Left ventricle myocardium superior (tissue), 1 donor: Measurements from ENCODE around the gene HSD17B8. TPM values are rescaled to one million over a fixed set of nuclear protein-coding genes. Genes with fewer than 3 reads are reported as not detected.

ENCODE experiments used
- ATAC-seq: fragments of 200-7000 bp; cut with Tn5 transposase; one replicate; pipeline ENCODE4 v1.9.1; 2020; ENCODE audit warnings: mild to moderate bottlenecking, moderate library complexity
- DNase-seq: peaks from one replicate; pipeline ENCODE4 v3.0.0-alpha.2; 2020
- intact Hi-C: fragments of 100-400 bp; cut with micrococcal nuclease; formaldehyde crosslinking; loops from one replicate; pipeline ENCODE4 v1.11.0; 2022
- long read RNA-seq: library from polyadenylated mRNA; unstranded; transcript quantifications from one replicate; pipeline ENCODE4 v2.0.0, GENCODE V29; 2021
- total RNA-seq: library from RNA; stranded (reverse); fragmentation: NEBNext Ultra II Directional; extraction: Animal tissue kit (Norgen Biotek cat#: 25700); gene quantifications from one replicate; pipeline ENCODE4 v1.2.1, GENCODE V29; 2021
- donor health status: DM: no; HTN: yes; CAD: no; lungs with severe emphysema.

The HSD17B8 gene
- total RNA-seq: 24.8 TPM
- long read RNA-seq, transcript HSD17B8-203 (9 exons, 990 nt): major isoform, 30 of 34 reads
- long read RNA-seq, partial matches to known transcripts: 3 of 34 reads
- long read RNA-seq, other reads (novel, unspliced or antisense): 1 of 34 reads

- intact Hi-C loops: no loop called here
- peak; percentile 70 for ATAC-seq
- peak; percentile 97 for DNase-seq
Observed at GRCh38 chr6:33204415-33205190, at the start of gene HSD17B8. Gene HSD17B8, plus strand, starts transcription at chr6:33204655. Its CDS starts 14 bp downstream, at chr6:33204669.

GRCh38 chr6:33156561-33156960 lies 47.9 kb upstream of the HSD17B8 start:
- no peak for DNase-seq
- ATAC-seq: no peak
- intact Hi-C loops: no loop called here

- intact Hi-C loops: no loop called here
Observed at GRCh38 chr6:33156964-33157363, 47.5 kb upstream of the HSD17B8 start.

GRCh38 chr6:33160096-33160495 lies 44.4 kb upstream of the HSD17B8 start:
- DNase-seq: no peak
- intact Hi-C loops: loop anchor here (5.0 kb wide), 1 partner anchor 87 kb away; no protein-coding TSS in a partner anchor
- no peak for ATAC-seq

More at GRCh38 chr6:33156964-33157363, 47.5 kb upstream of the HSD17B8 start:
- no peak for DNase-seq
- no peak for ATAC-seq

- ATAC-seq: peak; percentile 52
- peak; percentile 47 for DNase-seq
- intact Hi-C loops: loop anchor here (5.0 kb wide), 1 partner anchor 86 kb away; no protein-coding TSS in a partner anchor
Observed at GRCh38 chr6:33160728-33161344, 43.6 kb upstream of the HSD17B8 start.

- intact Hi-C loops: loop anchor here (5.0 kb wide), 1 partner anchor 86 kb away; no protein-coding TSS in a partner anchor
- ATAC-seq: peak; percentile 91
- peak; percentile 90 for DNase-seq
Observed at GRCh38 chr6:33161354-33162331, 42.8 kb upstream of the HSD17B8 start.

- ATAC-seq: no peak
- intact Hi-C loops: loop anchor here (5.0 kb wide), 1 partner anchor 84 kb away; no protein-coding TSS in a partner anchor
- no peak for DNase-seq
Observed at GRCh38 chr6:33163540-33163939, 40.9 kb upstream of the HSD17B8 start.

GRCh38 chr6:33164176-33164575 lies 40.3 kb upstream of the HSD17B8 start:
- ATAC-seq: no peak
- no peak for DNase-seq
- intact Hi-C loops: loop anchor here (5.0 kb wide), 1 partner anchor 83 kb away; no protein-coding TSS in a partner anchor

GRCh38 chr6:33164665-33165373 lies 39.6 kb upstream of the HSD17B8 start:
- intact Hi-C loops: loop anchor here (5.0 kb wide), 1 partner anchor 82 kb away; no protein-coding TSS in a partner anchor
- ATAC-seq (no peak), DNase-seq (no peak)

- intact Hi-C loops: no loop called here
- DNase-seq: no peak
- no peak for ATAC-seq
Observed at GRCh38 chr6:33165581-33166258, 38.7 kb upstream of the HSD17B8 start.

GRCh38 chr6:33166363-33166762 lies 38.1 kb upstream of the HSD17B8 start:
- intact Hi-C loops: no loop called here
- DNase-seq: no peak
- ATAC-seq: no peak

GRCh38 chr6:33166811-33167210 lies 37.6 kb upstream of the HSD17B8 start:
- ATAC-seq (no peak), DNase-seq (no peak)
- intact Hi-C loops: no loop called here

GRCh38 chr6:33167374-33168283 lies 36.8 kb upstream of the HSD17B8 start:
- ATAC-seq: no peak
- intact Hi-C loops: no loop called here
- no peak for DNase-seq

- no peak for DNase-seq
- intact Hi-C loops: no loop called here
- no peak for ATAC-seq
Observed at GRCh38 chr6:33168284-33168601, 36.2 kb upstream of the HSD17B8 start.

- intact Hi-C loops: no loop called here
- no peak for ATAC-seq
- DNase-seq: no peak
Observed at GRCh38 chr6:33168639-33169038, 35.8 kb upstream of the HSD17B8 start.

GRCh38 chr6:33169291-33170175 lies 34.9 kb upstream of the HSD17B8 start:
- DNase-seq (no peak), ATAC-seq (no peak)
- intact Hi-C loops: no loop called here
